ENCODE results near the gene NRDE2.

Gene NRDE2, protein sequence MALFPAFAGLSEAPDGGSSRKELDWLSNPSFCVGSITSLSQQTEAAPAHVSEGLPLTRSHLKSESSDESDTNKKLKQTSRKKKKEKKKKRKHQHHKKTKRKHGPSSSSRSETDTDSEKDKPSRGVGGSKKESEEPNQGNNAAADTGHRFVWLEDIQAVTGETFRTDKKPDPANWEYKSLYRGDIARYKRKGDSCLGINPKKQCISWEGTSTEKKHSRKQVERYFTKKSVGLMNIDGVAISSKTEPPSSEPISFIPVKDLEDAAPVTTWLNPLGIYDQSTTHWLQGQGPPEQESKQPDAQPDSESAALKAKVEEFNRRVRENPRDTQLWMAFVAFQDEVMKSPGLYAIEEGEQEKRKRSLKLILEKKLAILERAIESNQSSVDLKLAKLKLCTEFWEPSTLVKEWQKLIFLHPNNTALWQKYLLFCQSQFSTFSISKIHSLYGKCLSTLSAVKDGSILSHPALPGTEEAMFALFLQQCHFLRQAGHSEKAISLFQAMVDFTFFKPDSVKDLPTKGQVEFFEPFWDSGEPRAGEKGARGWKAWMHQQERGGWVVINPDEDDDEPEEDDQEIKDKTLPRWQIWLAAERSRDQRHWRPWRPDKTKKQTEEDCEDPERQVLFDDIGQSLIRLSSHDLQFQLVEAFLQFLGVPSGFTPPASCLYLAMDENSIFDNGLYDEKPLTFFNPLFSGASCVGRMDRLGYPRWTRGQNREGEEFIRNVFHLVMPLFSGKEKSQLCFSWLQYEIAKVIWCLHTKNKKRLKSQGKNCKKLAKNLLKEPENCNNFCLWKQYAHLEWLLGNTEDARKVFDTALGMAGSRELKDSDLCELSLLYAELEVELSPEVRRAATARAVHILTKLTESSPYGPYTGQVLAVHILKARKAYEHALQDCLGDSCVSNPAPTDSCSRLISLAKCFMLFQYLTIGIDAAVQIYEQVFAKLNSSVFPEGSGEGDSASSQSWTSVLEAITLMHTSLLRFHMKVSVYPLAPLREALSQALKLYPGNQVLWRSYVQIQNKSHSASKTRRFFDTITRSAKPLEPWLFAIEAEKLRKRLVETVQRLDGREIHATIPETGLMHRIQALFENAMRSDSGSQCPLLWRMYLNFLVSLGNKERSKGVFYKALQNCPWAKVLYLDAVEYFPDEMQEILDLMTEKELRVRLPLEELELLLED

GRCh38 chr14:90331497-90332270 is at the start of gene NRDE2:
NRDE2 (minus strand) TSS chr14:90331941; CDS start chr14:90331904, 37 bp downstream.
- peak; percentile 96 to 97 for DNase-seq

DNA sequence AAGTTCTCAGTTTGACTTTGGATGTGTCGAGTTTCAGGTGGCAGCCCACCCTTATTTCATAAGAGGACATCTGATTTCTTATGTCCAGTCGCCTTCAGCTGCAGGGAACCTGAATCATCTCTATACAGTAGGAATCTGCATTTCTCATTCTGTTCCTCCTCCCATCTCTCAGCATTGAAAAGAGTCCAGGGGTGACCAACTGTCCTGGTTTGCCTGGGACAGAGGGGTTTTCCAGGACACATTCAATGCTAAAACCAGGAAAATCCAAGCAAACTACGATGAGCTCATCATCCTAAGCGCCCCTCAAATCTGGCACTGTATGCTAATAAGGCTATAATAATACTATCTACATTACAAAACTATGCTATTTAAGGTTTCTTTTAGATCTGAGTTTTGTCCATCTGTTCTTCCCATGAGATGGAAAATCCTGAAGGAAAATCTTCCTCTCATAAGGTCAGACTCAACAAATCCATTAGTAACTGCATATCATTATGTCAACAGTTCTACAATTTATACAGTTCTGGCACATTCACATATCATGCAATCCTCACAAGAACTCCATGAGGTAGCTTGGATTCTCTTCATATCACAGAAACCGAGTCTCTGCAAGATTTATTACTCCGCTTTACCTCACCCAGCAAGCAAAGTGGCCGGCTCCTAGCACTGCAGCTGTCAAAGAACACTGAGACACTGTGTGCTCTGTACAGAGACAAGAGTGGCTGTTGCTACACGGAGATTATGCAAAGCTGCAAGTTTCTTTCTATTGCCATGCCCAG is 49.5 kb upstream of the NRDE2 start:
- no peak for DNase-seq

- DNase-seq: no peak
These were observed 47.4 kb upstream of the NRDE2 start for GRCh38 chr14:90379106-90379505.

- DNase-seq: no peak
These were observed 46.5 kb upstream of the NRDE2 start for GRCh38 chr14:90378249-90378648.

GRCh38 chr14:90375934-90376333 is 44.2 kb upstream of the NRDE2 start:
- DNase-seq: no peak

- no peak for DNase-seq
These were observed 43.1 kb upstream of the NRDE2 start for GRCh38 chr14:90374813-90375212.

GRCh38 chr14:90373887-90374286 is 42.1 kb upstream of the NRDE2 start:
- no peak for DNase-seq

DNA sequence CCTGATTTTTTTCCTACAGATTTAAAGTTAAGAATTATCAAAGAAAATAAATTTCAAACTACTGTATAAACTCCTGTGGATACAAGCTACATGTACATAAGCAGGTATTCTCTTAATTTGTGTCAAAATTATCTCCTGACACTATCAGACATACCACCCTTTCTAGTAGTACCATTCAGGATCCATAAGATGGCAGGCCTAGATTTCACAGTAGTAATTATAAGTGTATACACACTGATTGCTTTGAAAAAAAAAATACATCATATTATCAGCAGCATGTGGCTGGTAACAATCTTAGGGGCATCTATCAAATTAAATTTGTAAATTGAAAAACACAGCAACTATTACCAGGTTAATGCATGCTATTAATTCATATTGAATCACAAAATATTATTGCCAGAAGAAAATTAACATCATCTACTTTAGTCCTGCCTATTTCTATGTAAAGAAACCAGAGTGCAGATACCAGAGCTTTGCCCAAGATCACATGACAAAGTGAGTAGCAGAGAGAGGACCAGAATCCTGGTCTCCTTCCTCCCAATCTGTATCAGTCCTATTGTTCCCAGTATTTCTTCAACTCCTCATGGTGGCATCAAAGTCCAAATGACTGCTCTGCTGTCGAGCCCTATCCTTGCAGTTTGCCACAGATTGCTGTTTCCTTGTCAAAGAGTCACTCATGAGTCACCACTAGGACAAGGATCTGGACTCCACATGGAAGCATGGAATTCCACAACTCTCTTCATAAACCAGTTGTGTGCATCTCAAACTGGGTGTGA is 37.4 kb upstream of the NRDE2 start:
- DNase-seq: no peak

DNA sequence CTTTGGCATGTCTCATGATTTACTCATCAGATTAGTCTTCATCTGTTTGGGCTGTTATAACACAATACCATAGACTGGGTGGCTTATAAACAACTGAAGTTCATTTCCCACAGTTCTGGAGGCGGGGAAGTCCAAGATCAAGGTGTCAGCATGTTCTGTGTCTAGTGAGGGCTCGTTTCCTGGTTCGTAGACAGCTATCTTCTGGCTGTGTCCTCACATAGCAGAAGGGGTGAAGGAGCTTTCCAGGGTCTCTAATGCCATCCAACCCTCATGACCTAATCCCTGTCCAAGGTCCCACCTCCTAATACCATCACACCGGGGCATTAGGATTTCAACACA is 30.8 kb upstream of the NRDE2 start:
- DNase-seq: no peak

- DNase-seq: no peak
These were observed 30.3 kb upstream of the NRDE2 start for GRCh38 chr14:90361865-90362557.

GRCh38 chr14:90358359-90358758 is 26.6 kb upstream of the NRDE2 start:
- no peak for DNase-seq

DNA sequence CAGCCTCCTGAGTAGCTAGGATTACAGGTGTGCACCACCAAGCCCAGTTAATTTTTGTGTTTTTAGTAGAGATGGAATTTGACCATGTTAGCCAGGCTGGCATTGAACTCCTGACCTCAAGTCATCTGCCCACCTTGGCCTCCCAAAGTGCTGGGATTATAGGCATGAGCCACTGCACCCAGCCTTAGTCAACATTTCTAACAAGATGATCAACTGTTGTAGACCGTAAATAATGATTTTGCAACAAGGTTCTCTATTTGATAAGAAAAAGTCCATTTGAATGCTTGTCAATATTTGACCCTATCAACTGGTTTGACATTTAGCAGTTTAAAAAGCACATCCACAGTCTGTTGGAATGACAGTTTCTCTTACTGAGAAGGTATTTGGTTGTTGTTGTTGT is 25.2 kb upstream of the NRDE2 start:
- DNase-seq: no peak

DNA sequence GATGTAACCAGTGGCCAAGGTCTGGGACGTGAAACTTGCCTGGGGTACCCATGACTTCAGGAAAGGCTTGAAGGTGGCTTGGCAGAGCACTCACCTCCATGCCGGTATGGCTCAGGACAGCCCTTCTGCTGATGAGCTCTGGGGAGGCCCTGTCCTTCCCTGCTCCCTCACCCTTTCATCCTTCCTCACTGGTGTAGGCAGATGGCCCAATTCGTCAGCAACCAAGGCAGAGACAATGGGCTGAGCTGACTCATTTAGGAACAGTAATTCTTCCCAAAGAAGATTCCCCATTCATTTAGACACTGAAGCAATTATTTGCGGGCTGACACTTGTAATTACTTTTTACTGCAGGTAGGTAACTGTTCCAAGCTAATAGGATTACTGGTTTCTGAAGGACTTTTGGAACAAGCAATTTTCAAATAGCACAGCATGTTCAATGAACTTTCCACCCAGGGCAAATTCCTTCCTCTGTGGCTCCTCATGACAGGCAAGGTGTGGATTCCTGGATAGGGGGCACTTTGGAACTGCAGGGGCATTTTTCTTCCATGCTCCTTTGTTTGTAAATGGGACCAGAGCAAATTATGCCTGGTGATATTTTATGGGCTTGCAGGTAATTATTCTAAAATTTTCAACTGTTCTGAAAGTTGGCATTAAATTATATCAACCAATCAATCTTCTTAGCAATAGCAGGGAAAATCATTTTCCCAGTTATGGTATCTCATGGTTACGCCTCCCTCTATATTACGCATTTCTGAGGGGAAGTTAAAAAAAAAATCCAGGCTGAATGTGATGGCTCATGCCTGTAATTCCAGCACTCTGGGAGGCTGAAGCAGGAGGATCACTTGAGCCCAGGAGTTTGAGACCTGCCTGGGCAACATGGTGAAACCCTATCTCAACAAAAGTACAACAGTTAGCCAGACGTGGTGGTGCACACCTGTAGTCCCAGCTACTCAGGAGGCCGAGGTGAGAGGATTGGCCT is 24.1 kb upstream of the NRDE2 start:
- DNase-seq: no peak

DNA sequence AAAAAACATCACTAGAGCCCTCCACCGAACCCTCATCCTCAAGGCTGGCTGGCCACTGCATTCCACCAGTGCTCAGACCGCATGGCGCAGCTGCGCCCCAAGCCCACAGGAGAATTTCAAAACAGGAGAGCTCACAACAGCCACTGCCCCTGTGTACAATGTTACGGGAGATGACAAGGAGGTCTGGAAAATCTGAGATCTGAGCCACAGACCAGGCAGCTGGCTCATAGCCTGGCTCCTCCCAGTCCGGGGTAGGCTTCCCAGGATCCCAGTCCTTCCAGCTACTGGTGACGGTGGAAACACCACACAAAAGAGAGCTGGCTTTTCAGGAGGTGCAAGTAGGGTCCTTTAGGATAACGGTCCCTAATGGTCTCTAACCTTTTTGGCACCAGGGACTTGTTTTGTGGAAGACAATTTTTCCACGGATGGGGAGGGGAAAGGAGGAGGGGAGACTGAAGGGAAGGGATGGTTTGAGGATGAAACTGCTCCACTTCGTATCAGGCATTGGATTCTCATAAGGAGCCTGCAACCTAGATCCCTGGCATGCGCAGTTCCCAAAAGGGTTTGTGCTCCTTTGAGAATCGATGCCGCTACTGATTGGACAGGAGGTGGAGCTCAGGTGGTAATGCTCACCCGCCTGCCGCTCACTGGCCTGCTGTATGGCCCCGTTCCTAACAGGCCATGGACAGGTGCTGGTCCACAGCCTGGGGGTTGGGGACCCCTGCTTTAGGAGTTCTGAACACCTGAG is 23.0 kb upstream of the NRDE2 start:
- no peak for DNase-seq

- no peak for DNase-seq
These were observed 18.0 kb upstream of the NRDE2 start for GRCh38 chr14:90349739-90350138.

DNA sequence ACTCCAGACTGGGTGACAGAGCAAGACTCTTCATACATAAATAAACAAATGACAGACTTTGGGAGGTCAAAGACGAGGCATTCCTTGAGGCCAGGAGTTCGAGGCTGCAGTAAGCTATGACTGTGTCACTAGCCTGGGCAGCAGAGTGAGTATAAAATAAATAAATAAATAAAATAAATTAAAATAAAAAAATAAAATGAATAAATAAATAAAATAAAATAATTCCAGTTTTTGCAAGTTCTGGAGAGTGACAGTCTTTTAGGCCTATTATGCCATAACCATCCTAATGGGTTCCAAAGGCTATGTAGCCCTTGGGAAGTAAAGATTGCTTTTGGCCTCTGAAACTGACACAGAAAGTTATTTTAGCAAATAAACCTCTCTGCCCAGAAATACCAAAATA is 16.5 kb upstream of the NRDE2 start:
- no peak for DNase-seq

- no peak for DNase-seq
These were observed 13.5 kb upstream of the NRDE2 start for GRCh38 chr14:90345239-90345557.
